GM12892 (cell line): ENCODE data around the gene GNAI3.

Source experiments
- POLR2A ChIP-seq: IDR thresholded peaks from 2 replicates; pipeline ENCODE4 v1.6.1; 2011; ENCODE audit warnings: low read depth, low read length, control low read depth
- POLR2AphosphoS5 ChIP-seq: IDR thresholded peaks from 2 replicates; pipeline ENCODE4 v1.6.1; 2011; ENCODE audit warnings: low read depth, low read length, control low read depth

DNA sequence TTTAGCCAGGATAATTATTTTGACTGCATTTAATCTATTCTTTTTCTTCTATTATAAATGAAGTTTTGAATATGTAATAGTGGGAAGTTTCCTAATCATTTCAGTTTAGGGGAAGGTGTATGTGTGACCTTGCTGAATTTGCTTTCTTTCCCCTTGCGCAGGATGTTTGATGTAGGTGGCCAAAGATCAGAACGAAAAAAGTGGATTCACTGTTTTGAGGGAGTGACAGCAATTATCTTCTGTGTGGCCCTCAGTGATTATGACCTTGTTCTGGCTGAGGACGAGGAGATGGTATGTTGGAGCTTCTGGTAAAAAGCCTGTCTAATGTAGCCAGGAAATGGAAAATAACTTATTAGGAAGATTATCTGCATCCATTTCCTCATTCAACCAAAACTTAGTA is 37.6 kb downstream of the GNAI3 start:
- TF ChIP-seq POLR2AphosphoS5, result no peak
- no peak for TF ChIP-seq POLR2A
